HL-60/S4 treated with phorbol 12-myristate 13-acetate at 8.2 ng/mL for 4 days and 3 days (cell line): ENCODE data around the gene CRHBP.
"Not testable (repeated sequence)": the region's sequence is repeated elsewhere in the genome, so short reads cannot be mapped to it uniquely, and the experiment has no call there.

Experiments
- in situ Hi-C: fragments of 300-500 bp; cut with MboI; formaldehyde crosslinking; loops from 2 replicates; pipeline ENCODE4 v1.15.0; 2022; ENCODE audit warnings: low sequenced_read_pairs

The CRHBP gene, protein sequence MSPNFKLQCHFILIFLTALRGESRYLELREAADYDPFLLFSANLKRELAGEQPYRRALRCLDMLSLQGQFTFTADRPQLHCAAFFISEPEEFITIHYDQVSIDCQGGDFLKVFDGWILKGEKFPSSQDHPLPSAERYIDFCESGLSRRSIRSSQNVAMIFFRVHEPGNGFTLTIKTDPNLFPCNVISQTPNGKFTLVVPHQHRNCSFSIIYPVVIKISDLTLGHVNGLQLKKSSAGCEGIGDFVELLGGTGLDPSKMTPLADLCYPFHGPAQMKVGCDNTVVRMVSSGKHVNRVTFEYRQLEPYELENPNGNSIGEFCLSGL

DNA sequence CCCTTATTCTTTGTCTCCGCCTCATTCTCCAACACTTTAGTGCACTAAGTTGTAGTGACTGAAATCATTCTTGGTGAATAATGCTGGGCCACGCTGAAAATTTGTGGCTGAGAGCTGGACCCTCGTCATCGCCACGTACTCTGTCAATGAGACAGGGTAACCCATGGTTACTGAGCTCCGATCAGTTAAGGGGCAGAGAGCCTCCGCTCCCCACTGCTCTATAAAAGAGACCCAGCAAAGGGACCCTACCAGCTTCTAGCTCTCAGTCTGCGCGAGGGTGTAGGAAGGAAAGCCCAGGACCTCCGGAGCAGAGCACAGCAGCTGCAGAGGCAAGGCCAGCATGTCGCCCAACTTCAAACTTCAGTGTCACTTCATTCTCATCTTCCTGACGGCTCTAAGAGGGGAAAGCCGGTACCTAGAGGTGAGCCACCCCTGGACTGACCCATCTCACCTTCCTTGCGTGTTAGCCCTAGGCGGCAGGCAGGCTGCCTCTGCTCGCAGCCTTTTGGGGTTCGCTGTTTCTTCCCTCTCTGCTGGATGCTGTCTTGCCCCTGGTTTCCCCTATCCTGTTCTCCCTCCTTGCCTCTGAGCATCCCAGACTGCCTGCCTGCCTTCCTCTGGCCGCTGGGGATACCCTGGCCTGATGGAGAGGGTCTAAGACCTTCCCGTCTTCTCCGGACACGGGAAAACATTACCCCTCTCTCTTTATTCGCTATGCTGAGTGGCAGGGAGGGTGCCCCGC lies at the start of gene CRHBP:
CRHBP (plus strand) TSS at position 251 of the 742 bp plus-strand sequence; CDS start at position 341, 90 bp downstream.
- in situ Hi-C loops = no loop called here

DNA sequence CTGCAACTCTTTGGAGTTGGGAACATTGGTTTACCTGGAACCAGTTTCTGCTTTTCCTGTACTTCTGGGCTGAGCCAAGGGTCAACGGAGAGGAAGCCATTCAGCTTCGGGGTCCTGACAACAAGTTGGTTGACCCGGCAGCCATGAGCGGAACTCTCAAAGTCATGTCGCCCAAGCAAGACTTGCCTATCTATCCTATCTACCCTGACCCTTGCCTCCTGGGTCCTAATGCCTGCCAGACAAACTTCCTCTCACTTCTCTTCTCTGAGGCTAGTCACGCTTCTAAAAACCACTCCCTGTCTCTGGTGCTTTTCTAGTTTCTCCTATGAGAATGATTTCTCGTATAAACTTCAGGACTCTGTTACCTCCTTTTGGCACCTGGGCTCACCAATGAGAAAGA lies 44.7 kb upstream of the CRHBP start:
- in situ Hi-C loops = no loop called here

DNA sequence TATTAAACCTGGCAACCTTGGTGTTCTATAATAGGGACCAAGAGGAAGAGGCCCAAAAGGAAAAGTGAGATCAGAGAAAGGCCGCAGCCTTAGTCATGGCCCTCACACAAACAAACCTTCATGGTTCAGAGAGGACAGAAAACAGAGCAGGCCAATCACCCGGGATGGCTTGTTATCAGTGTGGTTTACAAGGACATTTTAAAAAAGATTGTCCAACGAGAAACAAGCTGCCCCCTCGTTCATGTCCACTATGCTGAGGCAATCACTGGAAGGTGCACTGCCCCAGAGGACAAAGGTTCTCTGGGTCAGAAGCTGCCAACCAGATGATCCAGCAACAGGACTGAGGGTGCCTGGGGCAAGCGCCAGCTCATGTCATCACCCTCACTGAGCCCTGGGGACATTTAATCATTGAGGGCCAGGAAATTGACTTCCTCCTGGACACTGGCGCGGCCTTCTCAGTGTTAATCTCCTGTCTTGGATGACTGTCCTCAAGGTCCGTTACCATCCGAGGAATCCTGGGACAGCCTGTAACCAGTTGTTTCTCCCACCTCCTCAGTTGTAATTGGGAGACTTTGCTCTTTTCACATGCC lies 42.4 kb upstream of the CRHBP start:
- in situ Hi-C loops = not testable (repeated sequence)

DNA sequence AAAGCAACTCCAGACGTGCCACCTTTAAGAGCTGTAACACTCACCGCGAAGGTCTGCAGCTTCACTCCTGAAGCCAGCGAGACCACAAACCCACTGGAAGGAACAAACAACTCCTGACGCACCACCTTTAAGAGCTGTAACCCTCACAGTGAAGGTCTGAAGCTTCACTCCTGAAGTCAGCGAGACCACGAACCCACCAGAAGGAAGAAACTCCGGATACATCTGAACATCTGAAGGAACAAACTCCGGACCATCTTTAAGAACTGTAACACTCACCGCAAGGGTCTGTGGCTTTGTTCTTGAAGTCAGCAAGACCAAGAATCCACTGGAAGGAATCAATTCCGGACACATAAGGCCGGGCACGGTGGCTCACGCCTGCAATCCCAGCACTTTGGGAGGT lies 38.2 kb upstream of the CRHBP start:
- in situ Hi-C loops = not testable (repeated sequence)

DNA sequence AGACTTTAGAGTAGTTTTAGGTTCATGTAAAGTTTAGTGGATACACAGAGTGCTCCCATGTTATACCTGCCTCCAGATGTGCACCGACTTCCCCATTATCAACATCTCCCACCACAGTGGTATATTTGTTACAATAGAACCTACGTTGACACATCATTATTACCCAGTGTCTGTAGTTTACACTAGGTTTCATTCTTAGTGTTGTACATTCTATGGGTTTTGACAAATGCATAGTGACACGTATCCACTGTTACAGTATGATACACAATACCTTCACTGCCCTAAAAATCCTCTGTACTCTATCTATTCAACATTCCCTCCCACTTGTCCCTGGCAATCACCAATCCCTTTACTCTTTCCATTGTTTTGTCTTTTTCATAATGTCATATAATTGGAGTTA lies 34.3 kb upstream of the CRHBP start:
- in situ Hi-C loops = no loop called here

DNA sequence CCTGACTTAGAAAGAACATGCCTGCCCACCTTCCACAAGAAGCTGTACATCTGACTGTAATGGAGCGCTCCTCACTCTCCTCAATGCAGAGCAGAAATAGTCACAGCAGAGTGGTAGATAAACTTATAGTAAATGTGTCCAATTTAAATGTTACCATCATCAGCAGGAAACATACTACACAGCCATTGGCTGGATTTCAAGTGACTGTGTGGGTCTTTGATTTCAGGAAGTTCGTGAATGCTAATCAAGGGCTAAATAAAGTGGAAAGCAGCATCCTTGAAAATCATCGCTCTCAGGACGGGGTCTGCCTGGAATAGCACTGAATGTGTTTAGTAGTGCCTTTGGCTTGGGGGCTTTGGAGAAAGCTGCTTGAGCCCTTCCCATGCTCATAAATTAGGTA lies 32.4 kb upstream of the CRHBP start:
- in situ Hi-C loops = no loop called here

DNA sequence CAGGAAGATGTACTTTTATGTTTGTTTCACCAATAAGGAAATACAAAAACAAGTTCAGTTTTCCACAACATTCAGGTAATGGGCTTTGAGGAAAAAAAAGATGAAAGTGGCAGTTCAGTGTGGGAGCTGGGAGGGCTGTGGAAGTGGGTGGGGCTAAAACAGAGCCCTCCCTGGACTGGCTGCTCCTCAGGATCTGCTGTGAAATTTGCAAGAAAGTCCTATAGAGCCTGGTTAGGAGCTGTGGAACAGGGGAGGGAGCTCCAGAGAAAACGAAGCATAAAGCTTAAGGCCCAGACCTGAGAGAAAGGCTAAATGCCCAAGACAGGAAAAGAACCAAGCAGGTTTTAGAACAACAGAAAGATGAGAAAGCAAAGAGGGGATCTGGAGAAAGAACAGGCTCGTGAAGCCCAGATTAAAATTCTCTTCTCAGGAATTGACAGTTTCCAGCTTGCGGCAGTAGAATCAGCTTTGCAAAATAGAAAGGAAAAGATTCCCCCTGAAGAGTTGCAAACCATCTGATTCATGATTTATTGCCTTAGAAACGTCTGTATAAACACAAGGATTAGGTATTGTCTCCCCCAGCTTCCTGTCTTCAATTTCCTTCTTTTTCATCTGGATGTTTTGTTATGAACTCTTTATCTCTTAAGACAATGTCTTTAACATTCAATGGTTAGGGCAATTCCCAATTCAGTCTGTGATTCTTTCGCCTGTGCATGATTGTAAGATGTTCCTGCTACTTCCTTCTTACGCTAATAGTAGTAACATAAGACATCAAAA lies 26.3 kb upstream of the CRHBP start:
- in situ Hi-C loops = no loop called here

DNA sequence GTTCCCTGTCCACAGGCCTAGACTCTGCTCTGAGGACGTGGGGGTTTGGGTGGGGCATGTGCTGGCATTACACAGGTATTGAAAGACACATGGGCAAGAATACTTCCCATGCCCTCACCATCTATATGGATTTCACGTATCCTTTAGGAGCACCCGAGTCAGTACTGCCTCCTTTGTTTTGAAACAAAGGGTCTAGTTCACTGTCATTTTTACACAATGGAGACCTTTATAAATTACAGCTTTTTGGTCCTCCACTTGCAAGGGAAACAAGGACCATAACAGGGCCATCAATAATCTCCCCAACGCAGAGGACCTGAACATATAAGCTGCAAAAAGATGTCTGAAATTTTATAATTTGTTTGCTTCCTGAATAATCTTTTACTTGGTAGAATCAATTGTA lies 24.9 kb upstream of the CRHBP start:
- in situ Hi-C loops = no loop called here

DNA sequence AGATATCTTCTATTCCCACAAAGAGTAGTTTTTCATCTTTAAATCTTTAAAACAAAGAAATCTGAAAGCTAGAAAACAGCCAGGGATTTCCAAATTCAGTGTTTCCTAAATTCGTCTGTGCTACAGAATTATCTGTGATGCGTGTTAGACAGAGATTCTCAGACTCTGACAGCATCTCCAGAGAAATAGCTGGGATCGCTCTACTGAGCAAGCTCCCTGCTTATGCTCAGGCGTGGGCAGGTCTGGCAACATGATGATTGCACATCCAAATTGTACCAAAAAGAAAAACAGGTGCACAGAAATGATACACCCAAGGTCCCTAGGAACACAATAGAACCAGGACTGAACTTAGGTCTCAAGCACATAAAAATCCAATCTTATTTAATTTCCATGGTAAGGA lies 22.8 kb upstream of the CRHBP start:
- in situ Hi-C loops = no loop called here

DNA sequence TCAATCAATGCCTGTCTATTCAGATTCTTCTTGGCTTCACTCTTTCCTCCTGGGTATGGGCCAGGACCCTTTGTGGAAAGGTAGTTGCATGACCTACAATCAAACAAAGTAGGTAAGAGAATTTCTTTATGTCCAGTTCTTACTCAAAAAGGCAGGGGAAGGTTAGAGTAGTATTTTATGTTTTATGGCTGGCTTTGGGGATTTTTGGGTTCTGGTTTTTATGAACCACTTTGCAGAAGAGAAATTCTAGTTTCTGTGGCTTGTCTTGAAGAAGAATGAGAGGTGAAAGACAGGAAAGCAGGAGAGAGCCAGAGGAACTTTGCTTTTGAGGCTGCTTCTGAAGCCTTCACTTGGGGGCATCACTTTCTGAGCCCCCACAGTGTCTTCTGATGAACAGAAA lies 14.7 kb upstream of the CRHBP start:
- in situ Hi-C loops = no loop called here

DNA sequence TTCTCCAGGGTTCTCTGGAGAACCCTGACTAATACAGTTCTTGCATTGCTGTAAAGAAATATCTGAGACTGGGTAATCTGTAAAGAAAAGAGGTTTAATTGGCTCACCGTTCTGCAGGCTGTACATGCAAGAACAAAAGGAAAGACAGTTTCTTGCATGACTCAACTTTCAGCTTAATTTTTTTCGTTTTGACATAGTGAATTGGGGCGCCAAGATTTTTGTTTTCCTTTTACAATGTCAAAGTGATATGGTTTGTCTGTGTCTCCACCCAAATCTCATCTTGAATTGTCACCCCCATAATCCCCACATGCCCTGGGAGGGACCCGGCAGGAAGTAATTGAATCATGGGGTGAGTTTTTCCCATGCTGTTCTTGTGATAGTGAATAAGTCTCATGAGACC lies 11.8 kb upstream of the CRHBP start:
- in situ Hi-C loops = no loop called here

DNA sequence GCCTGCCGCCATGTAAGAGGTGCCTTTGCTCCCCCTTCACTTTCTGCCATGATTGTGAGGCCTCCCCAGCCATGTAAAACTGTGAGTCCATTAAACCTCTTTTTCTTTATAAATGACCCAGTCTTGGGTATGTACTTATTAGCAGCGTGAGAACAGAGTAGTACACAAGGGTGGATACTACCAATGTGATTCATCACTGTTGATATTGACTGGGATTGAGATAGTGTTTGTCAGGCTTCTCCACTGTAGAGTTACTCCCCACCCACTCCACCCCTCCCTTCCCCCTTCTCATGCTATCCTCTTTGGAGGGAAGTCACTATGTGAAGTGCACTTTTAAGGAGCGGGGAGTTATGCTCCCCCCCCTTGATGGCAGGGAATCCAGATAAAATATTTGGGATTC lies 11.4 kb upstream of the CRHBP start:
- in situ Hi-C loops = no loop called here

DNA sequence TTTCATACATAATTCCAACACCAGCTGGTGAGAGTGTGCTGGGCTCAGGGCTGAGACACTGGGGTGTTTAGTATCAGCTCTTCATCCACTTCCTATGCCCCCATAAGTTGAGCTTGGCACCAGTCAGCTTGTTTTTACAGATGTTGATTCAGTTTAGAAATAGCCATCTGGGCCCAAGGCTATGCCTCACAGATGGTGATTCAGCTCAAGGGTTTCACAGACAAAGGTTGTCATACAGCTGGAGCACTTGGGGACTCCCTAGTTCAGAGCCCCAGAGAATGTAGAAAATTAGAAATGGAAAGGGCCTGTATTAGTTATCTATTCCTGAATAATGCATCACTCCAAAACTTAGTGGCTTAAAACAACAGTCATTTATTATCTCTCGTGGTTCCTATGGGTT lies 10.3 kb upstream of the CRHBP start:
- in situ Hi-C loops = no loop called here

DNA sequence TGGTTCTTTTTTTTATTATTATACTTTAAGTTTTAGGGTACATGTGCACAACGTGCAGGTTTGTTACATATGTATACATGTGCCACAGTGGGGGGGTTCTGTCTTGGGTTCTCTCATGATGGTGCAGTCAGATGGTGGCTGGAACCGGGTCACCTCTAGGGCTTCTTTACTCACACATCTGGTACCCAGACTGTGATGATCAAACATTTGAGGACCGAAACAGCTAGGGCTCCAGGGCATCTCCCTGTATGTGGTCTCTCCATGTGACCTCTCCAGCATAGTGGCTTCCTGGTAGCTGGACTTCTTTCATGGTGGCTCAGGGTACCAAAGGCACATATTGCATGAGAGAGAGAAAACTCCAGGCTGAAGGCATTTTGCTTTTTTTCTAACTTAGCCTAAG lies 9.8 kb upstream of the CRHBP start:
- in situ Hi-C loops = no loop called here

DNA sequence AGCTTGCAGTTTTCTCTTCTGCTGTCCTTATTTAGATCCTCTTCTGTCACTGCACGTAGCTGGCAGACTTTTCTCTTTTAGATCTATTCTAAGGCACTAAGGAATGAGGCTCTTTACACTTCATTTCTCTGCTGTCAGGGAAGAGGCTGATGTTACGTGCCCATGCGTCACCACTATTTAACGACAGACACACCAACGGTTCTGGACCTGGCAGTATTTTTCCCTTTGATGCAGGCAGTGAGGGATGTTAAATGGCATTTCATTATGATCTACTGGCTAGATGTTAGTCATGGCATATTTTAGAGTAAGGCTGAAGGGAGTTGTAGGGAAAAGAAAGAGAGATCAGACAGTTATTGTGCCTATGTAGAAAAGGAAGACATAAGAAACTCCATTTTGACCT lies 8.2 kb upstream of the CRHBP start:
- in situ Hi-C loops = no loop called here

DNA sequence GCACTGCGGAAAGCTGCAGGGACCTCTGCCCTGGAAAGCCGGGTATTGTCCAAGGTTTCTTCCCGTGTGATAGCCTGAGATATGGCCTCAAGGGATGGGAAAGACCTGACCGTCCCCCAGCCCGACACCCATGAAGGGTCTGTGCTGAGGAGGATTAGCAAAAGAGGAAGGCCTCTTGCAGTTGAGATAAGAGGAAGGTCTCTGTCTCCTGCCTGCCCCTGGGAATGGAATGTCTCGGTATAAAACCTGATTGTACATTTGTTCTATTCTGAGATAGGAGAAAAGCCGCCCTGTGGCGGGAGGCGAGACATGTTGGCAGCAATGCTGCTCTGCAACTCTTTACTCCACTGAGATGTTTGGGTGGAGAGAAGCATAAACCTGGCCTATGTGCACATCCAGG lies 7.6 kb upstream of the CRHBP start:
- in situ Hi-C loops = not testable (repeated sequence)

DNA sequence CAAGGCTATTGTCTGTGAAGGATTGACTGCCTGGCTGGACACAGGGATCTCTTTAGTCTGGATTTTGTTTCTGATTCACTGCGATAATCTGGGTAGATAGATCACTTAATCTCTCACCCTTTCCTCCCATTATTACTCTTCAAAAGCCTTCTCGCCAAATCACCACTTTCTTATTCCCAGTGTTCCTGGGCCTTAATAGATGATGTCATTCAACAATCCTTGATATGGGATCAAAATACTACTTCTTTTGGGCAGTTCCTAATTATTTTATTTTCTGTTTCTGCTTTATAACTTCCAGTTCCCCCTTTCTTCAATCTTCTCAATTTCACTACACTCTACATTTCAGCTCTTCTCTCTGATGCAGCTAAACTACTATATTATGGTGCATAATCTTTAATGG lies 6.8 kb upstream of the CRHBP start:
- in situ Hi-C loops = no loop called here

DNA sequence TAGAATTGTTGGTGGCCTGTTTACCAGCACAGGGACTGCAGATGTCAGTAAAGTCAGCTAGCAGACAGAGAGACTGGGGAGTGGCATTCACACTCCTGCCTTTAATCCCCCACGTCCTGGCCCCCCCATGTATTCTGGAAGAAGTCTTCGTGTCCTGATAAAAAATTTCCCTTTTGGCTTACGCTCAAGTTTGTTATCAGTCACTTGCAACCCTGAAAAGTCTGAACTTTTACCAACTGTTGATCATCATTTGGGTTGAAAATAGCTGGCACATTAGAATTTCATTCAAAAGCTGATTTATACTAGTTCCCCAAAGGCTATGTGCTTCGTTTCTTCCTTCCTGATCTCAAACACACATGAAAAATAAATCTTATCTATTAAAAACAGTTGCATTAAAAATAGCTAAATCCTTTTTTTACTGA lies 5.8 kb upstream of the CRHBP start:
- in situ Hi-C loops = no loop called here

DNA sequence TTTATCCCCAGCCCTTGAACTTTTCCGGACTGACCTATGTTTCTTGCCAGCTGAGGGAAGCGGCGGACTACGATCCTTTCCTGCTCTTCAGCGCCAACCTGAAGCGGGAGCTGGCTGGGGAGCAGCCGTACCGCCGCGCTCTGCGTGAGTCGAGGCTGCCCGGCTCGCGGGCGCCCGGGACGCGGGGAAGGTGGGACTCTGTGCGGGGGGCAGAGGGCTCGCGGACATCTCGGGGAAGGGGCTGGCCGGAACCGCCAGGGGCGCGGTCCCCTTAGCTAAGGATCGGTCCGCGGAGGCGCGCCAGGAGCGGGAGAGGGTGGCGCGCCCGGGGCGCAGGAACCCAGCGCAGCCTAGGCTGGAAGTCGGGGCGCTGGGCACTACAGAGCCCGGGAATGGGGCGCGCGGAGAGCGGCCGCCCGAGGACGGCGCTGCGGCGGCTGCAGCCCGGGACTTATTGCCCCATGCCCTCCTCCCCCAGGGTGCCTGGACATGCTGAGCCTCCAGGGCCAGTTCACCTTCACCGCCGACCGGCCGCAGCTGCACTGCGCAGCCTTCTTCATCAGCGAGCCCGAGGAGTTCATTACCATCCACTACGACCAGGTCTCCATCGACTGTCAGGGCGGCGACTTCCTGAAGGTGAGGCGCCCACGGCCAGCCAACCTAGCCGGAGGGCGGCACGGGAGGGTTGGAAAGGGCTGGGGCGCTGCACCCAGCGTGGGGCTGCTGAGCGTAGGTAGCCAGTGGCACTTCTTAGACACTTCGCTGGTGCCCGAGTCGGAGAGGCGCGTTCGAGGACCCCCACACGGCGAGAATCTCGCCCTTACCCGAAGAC lies 922 bp downstream of the CRHBP start:
- in situ Hi-C loops = no loop called here

DNA sequence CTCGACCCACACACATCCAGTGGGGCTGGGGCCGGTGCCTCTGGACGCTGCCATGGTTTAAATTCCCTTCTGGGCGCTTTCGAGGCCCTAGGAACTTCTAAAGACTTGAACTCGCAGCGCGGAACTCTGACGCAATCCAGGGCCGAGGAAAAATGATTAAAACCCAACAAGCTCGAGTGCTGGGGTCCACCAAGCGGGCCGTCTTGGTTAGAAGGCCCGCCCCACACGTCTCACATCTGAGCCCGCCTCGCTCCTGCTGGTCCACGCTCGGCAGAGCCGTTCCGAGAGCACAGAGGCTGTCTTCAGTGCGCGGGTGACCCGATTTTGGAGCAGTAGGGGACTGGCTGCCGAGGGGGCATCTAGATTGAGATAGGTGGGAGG lies 1.5 kb downstream of the CRHBP start:
- in situ Hi-C loops = no loop called here

DNA sequence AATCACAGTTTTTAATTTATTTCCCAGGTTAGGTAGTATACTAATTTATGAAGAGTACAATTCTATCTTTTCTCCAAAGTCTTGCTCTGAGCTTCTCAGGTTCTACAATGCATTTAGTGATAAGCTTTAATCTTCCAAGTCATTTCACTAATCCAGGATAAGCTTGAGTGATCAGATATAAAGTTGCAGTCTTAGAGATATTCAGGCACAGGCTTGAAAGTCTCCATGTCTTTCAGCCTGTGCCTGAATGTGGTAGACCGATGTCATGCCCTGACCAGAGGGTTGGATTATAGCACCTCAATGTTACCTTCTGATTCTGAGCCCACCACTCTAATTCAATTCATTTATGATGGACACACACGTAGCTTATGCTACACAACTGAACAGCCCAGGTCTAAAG lies 3.2 kb downstream of the CRHBP start:
- in situ Hi-C loops = no loop called here
